Thyroid gland (tissue), 4 donors: ENCODE data around the gene CPSF3. TPM values are rescaled to one million over a fixed set of nuclear protein-coding genes. Genes with fewer than 3 reads are reported as not detected.

Experiments
- DNase-seq, 2 donors: peaks; one replicate each; pipeline ENCODE4 v3.0.0-alpha.2; 2019
- H3K27ac ChIP-seq, 3 donors: fragments of 200-600 bp; sonication (generic); 1 replicate in 2 of 3; 2 replicates in 1 of 3; pipeline ENCODE4 v1.5.1; 2016 to 2019; ENCODE audit warnings: mild to moderate bottlenecking in 1 of 3, moderate library complexity in 1 of 3
- H3K27me3 ChIP-seq: fragments of 200-600 bp; sonication (generic); one replicate; pipeline ENCODE4 v1.5.1; 2019
- H3K36me3 ChIP-seq, 2 donors: fragments of 200-600 bp; sonication (generic); one replicate each; pipeline ENCODE4 v1.5.1; 2016 to 2019
- H3K4me1 ChIP-seq, 2 donors: fragments of 200-600 bp; sonication (generic); one replicate each; pipeline ENCODE4 v1.5.1; 2017 to 2019
- H3K4me3 ChIP-seq, 3 donors: fragments of 200-600 bp; sonication (generic); replicated peaks in 1 of 3; 1 replicate in 2 of 3; 2 replicates in 1 of 3; pipeline ENCODE4 v1.5.1; 2016; ENCODE audit warnings: mild to moderate bottlenecking in 1 of 3
- H3K9me3 ChIP-seq: fragments of 200-600 bp; sonication (generic); one replicate; pipeline ENCODE4 v1.5.1; 2017
- CTCF ChIP-seq, 6 experiments: fragments of 200-600 bp in 3 of 6; fragments of 450-650 bp in 3 of 6; sonication (generic) in 3 of 6; IDR thresholded peaks; one replicate each; pipeline ENCODE4 v1.5.1; 2016 to 2019; ENCODE audit warnings: antibody characterized with exemption in 6 of 6, mild to moderate bottlenecking in 2 of 6, inconsistent platforms in 1 of 6, moderate library complexity in 1 of 6
- POLR2A ChIP-seq, 2 donors: fragments of 450-650 bp; IDR thresholded peaks; one replicate each; pipeline ENCODE4 v1.6.1; 2017; ENCODE audit warnings: antibody characterized with exemption in 2 of 2, mild to moderate bottlenecking in 2 of 2, moderate library complexity in 1 of 2
- WGBS, 2 donors: methylation state at CpG; one replicate each; pipeline ENCODE4 v1.1.5; 2017; 5-methylcytosine and 5-hydroxymethylcytosine counted together
- intact Hi-C: fragments of 100-400 bp; cut with DNase I; formaldehyde crosslinking; loops from one replicate; pipeline ENCODE4 v1.15.1; 2023
- total RNA-seq, 4 donors: library from RNA; depleted of rRNA; stranded (reverse); fragments of >200 nt; gene quantifications; one replicate each; pipeline ENCODE4 v1.2.3, GENCODE V29; 2016

The CPSF3 gene
- total RNA-seq, 4 donors from 2014 or later: 21.7 to 33.6 (median 29.1) TPM

DNA sequence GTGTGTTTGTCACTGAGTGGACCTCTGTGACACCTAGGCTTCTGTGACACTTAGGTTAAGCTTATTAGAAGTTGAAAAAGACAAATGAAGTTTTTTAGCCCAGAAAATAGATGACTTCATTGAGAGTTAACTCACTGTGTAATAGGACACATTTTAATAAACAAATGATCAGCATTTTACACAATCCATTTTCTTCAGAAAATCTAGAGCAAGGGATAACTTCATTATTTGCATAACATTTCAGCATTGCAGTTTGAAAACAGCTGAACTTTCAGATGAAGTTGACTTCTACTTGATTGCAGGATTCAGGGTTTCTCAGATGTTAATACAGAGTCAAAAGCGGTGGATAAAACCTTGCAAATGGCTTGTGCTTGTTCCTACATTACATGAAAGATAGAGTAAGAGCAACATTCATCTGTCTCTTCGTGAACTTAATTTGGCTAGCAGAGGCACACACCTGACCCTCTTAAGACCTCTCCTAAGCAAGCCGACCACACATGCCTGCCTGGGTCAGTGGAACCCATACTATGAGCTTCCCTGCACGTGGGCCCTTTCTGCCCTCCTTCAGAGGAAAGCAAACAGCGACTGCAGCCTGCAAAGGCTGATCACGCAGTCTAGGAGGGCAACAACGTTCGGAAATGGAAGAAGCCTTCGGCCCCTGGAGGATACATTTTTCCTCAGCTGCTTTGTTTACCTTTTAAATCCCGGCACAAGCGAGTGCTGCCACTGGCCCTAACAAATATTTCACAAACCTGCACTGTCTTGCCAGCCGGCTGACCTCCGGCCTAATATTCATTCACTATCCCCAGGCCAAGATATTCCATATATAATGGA, 16.7 kb upstream of the CPSF3 start:
- TF ChIP-seq POLR2A (IDR thresholded peaks at IDR 0.05) (no peak), CTCF (IDR thresholded peaks at IDR 0.05) (no peak)
- intact Hi-C loops: no loop called here
- DNase-seq: no peak
- H3K4me1 ChIP-seq: peaks cover 16 to 17% of the 10 kb centered on the region in 2 donors
- WGBS, 2 donors: 73 to 75% methylated on average over 13 of the region's 13 CpGs
- peaks cover 1 to 14% of the 10 kb centered on the region in 2 donors for H3K36me3 ChIP-seq
- H3K9me3 ChIP-seq: no peaks in the 10 kb centered on the region
- H3K27ac ChIP-seq: no peak overlapping the region
- H3K4me3 ChIP-seq: no peak overlapping the region
- H3K27me3 ChIP-seq: no peaks in the 10 kb centered on the region

- 92 to 93% methylated on average over 8 of the region's 8 CpGs for WGBS, 2 donors
- Histone ChIP-seq H3K4me1 (peaks cover 16 to 17% of the 10 kb centered on the region in 2 donors), H3K27ac (no peak overlapping the region), H3K27me3 (no peaks in the 10 kb centered on the region), H3K36me3 (peaks cover 0 to 12% of the 10 kb centered on the region in 2 donors), H3K4me3 (no peak overlapping the region), H3K9me3 (no peaks in the 10 kb centered on the region)
- DNase-seq: no peak
- no peak for TF ChIP-seq CTCF (IDR thresholded peaks at IDR 0.05)
- no peak for TF ChIP-seq POLR2A (IDR thresholded peaks at IDR 0.05)
- intact Hi-C loops: no loop called here
Observed at GRCh38 chr2:9407363-9407811, 16.1 kb upstream of the CPSF3 start.

DNA sequence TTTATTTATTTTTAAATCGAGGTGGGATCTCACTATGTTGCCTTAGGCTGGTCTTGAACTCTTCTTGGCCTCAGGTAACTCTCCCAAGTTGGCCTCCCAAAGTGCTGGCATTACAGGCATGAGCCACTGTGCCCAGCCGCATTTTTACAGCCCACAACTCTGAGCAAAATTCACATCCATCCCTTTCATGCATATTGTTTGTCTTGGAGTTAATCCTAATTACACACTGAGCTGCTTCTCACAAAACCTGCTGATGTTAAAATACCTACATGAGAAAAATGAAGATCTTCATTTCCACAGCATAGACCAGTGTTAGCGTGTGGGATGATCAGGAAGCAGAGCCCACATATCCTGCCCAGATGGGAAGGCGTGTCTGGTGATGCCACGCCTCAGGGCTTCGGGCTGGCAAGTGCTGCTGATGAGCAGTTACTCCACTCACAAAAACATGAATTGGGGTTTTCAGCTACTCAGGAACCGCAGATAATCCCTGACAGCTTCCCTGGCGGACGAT, 14.8 kb upstream of the CPSF3 start:
- Histone ChIP-seq H3K27ac (no peak overlapping the region), H3K4me3 (no peak overlapping the region), H3K4me1 (peaks cover 10 to 13% of the 10 kb centered on the region in 2 donors), H3K27me3 (no peaks in the 10 kb centered on the region), H3K36me3 (peaks cover 0 to 12% of the 10 kb centered on the region in 2 donors), H3K9me3 (no peaks in the 10 kb centered on the region)
- intact Hi-C loops: no loop called here
- DNase-seq: peak in 1 of 2 donors; percentile 18
- 85 to 91% methylated on average over 9 of the region's 9 CpGs for WGBS, 2 donors
- TF ChIP-seq POLR2A (IDR thresholded peaks at IDR 0.05): no peak
- no peak for TF ChIP-seq CTCF (IDR thresholded peaks at IDR 0.05)

- Histone ChIP-seq H3K27me3 (no peaks in the 10 kb centered on the region), H3K4me1 (no peaks in the 10 kb centered on the region), H3K4me3 (no peak overlapping the region), H3K27ac (no peak overlapping the region), H3K9me3 (no peaks in the 10 kb centered on the region), H3K36me3 (peaks cover 0 to 12% of the 10 kb centered on the region in 2 donors)
- no peak for TF ChIP-seq POLR2A (IDR thresholded peaks at IDR 0.05)
- no peak for TF ChIP-seq CTCF (IDR thresholded peaks at IDR 0.05)
- WGBS, 2 donors: 97 to 98% methylated on average over 3 of the region's 3 CpGs
- DNase-seq: no peak
- intact Hi-C loops: no loop called here
Observed at GRCh38 chr2:9410108-9410507, 13.3 kb upstream of the CPSF3 start.

- Histone ChIP-seq H3K27me3 (no peaks in the 10 kb centered on the region), H3K27ac (no peak overlapping the region), H3K4me1 (peaks cover 0 to 1% of the 10 kb centered on the region in 2 donors), H3K9me3 (no peaks in the 10 kb centered on the region), H3K4me3 (no peak overlapping the region), H3K36me3 (peaks cover 0 to 12% of the 10 kb centered on the region in 2 donors)
- DNase-seq: no peak
- intact Hi-C loops: no loop called here
- WGBS, 2 donors: 76% methylated on average over 7 of the region's 7 CpGs
- TF ChIP-seq CTCF (IDR thresholded peaks at IDR 0.05): no peak
Observed at GRCh38 chr2:9412781-9413180, 10.7 kb upstream of the CPSF3 start.
